NCI-H345 (cell line): ENCODE measurements around the gene NEURL4.
"Not testable (repeated sequence)": the region's sequence is repeated elsewhere in the genome, so short reads cannot be mapped to it uniquely, and the experiment has no call there.

Source experiments
- DNase-seq: peaks from one replicate; lab custom pipeline; 2025; lab: John Stamatoyannopoulos, UW

NEURL4 gene

DNA sequence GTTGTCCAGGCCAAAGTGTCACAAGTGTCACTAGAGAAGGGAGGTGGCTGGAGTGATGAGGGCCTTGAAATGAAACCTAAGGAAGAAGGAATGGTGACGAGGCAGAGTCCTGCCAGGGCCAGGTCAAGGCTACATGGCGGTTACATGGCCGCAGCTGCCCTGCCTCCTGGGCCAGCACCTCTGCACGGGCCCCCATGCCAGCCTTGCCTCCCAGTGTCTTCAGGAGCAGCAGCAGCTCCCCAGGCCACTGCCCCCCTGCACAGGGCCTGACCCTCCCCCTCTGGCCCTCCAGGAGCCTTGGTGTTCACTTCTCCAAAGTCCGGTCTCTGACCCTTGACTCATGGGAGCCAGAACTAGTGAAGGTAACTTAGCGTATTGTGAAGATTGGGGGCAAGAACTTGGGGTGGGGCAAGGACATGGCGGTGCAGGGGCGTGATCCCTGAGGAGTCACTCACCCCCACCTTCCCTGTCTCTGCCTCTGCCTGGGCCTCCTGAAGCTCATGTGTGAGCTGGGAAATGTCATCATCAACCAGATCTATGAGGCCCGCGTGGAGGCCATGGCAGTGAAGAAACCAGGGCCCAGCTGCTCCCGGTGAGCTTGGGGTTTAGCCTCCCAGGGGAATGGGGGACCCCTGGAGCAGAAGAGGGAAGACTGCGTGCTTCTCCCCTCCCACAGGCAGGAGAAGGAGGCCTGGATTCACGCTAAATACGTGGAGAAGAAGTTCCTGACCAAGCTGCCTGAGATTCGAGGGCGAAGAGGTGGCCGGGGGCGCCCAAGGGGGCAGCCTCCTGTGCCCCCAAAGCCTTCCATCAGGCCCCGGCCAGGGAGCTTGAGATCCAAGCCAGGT is 18.7 kb upstream of the NEURL4 start:
- no peak for DNase-seq

DNA sequence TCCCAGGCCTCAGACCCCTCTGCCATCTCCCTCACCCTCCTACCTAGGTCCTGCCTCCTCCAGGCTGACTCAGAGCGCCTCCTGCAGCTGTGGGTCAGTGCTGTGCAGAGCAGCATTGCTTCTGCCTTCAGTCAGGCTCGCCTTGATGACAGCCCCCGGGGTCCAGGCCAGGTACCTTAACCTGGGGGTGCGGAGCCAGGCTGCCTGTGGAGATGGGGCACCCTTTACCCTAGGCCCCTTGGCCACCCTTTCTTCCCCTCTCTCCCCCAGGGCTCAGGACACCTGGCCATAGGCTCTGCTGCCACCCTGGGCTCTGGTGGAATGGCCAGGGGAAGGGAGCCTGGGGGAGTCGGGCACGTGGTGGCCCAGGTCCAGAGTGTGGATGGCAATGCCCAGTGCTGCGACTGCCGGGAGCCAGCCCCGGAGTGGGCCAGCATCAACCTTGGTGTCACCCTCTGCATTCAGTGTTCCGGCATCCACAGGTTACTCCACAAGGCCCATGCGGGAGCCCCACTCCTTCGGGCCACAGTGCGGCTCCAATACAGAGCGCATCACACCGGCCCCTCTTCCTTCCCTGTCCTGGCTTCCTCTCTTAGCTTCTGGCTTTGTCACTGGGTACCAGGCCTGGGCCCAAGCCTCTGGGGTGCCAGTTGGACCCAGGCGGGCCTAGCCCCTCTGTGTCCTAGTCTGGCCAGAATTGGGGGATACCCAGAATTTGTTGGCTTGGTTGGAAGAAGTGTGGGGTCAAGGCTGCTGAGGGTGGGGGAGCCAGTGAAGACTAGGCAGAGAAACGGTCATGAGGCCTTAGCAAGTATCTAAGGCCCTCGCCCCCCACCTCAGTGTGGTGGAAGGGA is 17.9 kb upstream of the NEURL4 start:
- no peak for DNase-seq

DNA sequence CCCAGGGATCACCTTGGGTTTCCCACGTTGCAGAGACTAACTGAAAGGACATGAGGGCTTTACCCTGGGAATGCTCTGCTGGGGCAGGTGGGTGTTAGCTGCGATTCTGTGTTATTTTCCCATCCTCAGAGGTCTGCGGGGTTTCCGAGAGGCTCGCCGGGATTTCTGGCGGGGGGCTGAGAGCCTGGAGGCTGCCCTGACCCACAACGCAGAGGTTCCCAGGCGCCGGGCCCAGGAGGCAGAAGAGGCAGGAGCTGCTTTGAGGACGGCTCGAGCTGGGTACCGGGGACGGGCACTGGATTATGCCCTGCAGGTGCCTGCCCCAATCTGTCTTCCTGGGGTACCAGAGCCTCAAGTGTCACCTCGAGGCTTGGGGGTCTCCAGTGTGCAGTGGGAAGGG is 14.1 kb upstream of the NEURL4 start:
- no peak for DNase-seq

DNA sequence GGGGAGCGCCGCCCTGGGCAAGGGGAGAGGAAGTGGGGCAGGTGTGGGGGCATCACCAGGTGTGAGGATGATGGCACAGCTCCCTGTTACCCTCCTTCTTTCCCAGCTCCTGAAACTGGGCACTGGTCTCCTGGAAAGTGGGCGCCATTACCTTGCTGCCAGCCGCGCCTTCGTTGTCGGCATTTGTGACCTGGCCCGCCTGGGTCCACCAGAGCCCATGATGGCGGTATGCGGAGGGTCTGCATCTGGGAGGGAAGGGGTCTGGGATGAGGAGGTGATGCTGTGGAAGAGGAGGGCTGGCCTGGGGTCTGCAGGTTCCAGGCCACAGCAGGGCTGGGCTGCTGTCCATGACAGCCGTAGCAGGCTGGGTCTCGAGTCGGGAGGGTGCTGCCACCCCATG is 12.7 kb upstream of the NEURL4 start:
- no peak for DNase-seq

DNA sequence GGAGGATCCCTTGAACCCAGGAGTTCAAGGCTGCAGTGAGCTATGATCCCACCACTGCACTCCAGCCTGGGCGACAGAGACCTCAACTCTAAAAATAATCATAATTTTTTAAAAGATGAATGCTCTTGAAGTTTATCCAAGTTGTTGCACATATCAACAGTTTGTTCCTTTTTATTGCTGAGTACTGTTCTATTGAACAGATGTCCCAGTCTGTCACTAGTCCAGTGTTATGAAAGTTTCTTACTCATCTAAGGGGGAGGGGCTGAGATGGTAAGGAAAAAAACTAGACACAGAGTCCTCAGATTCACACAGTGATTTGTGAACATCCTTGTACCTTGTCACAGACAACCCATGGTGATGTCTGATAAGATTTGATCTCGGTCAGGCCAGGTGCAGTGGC is 11.0 kb upstream of the NEURL4 start:
- DNase-seq, result no peak

DNA sequence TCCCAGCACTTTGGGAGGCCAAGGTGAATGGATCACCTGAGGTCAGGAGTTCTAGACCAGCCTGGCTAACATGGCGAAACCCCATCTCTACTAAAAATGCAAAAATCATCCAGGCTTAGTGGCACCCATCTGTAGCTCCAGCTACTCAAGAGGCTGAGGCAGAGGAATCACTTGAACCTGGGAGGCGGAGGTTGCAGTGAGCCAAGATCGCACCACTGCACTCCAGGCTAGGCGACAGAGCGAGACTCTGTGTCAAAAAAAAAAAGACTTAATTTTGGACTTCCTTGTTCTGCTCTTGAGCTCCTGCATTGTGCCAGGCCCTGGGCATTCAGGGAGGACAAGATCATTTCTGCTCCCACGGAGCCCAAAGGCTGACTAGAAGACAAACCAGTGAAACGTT is 8.5 kb upstream of the NEURL4 start:
- not testable (repeated sequence) for DNase-seq

DNA sequence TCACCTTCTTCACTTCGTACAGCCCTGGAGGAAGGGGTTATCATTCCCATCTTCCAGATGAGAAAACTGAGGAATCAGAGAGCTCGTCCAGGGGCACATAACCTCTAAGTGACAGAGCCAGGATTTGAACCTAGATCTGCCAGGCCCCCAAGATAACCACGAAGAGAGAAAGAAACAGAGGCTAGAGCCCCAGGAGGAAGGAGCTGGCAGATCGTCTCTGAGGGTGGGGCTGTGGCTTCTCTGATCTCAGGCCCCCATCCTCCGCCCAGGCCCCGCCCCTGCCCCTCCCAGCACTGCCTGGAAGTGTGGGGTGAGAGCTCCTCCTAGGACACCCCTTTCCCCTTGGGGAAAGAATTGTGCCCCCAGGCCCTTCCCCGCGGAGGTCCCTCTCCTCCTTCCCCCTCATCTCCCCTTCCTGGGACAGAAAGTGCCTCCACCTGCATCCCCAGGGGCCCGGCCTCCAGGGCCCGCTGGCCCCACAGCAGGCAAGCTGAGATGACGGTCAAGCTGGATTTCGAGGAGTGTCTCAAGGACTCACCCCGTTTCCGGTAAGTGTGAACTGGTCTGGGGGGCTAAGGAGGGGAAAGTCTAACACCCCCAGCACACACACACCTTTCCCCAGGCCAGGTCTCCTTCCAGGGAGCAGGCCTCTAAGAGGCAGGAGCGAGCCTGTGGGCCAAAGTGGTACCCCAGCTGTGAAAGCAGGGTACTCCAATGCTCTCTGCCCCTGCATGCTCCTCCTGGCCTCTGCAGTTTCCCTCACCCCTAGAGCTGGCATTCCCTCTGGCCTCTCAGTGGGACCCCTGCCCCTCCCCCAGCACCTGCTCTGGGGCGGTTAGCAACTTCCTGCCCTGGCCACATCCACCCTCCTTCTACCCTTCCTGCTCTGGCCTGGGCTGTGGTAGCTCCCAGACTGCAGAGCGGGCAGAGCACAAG is 7.4 kb upstream of the NEURL4 start, which contains the start of gene ACAP1:
Gene ACAP1, plus strand, starts transcription at position 290 of the 936 bp plus-strand sequence. Its CDS starts 206 bp downstream, at position 496.
- DNase-seq, result no peak

DNA sequence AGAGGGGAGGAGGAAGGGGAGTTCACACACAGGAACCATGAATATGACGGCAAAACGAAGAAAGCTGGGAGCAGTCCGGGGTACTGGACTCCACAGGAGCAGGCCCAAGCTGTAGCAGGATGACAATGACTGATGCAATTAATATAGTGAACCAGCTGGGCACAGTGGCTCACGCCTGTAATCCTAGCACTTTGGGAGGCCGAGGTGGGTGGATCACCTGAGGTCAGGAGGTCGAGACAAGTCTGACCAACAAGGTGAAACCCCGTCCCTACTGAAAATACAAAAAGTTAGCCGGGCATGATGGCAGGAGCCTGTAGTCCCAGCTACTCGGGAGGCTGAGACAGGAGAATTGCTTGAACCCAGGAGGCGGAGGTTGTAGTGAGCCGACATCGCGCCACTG is 6.6 kb upstream of the NEURL4 start:
- DNase-seq, result not testable (repeated sequence)

DNA sequence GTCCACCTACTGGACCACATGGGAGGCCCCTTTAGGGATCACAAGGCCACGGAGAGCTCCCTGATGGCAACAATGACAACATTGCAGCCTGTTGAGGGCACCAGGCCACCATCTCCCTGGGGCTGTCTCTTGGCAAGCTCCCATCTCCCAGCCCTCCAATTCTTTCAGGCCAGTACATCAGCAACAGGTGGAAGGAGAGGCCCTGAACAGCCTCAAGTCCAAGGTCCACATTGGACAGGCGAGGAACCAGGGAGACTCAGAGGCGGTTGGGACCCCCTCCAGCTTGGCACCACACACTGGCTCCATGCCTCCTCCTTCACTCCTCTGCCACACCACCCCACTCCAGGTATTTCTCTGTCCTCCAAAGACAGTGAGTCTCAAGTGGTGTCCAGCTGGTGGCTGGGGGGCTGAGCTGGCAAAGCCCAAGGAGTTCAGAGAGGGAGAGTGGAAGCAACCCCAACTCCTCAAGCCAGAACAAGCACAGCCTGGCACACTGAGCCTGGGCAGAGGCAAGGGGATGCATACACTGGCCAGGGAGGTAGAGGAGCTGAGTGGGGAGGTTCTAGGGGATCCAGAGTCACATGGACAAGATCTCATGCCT is 5.9 kb upstream of the NEURL4 start:
- DNase-seq, result no peak

DNA sequence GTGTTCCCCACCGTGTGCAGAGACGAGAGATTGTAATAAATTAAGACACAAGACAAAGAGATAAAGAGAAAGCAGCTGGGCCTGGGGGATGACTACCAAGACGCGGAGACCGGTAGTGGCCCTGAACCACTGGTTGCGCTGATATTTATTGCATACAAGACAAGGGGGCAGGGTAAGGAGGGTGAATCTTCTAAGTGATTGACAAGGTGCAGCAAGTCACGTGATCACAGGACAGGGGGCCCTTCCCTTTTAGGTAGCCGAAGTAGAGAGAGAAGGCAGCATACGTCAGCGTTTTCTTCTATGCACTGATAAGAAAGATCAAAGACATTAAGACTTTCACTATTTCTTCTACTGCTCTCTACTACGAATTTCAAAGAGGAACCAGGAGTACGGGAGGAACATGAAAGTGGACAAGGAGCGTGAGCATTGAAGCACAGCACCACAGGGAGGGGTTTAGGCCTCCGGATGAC is 3.5 kb upstream of the NEURL4 start:
- DNase-seq, result not testable (repeated sequence)

DNA sequence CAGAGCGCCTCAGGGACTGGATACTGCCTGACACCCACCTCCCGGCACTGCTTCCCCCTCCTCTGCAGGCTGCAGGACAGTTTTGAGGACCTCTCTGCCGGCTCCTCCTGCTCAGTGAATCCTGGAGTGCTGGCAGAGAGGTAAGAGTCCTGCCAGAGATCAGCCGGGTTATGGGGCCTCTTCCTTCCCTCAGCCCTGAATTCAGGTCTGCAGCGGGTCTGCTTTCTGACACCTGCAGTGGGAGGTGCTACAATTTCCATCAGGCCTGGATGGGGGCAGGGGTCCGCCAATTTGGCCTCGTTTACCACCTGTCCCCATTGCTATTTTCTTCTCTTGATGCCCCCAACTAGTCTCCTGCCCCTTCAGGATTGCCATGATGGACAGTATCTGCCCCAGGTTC is 3.0 kb upstream of the NEURL4 start:
- no peak for DNase-seq

DNA sequence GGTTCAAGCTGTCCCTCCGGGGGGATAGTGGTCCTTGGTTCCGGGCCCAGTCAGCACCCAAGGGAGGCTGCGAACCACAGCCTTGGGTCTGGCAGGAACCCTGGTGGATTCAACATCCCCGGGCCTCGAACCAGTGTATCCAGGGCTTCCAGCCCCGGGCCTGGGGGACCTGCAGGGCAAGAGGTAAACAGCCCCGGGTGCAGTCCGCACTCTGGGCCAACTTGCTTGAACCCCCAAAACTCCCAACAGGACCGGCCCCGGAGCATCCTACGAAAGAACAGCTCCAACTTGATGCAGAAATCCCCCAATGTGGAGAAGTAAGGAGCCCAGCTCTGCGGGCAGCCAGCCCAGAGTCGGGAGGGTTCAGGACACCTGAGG is 1.5 kb upstream of the NEURL4 start:
- no peak for DNase-seq

DNA sequence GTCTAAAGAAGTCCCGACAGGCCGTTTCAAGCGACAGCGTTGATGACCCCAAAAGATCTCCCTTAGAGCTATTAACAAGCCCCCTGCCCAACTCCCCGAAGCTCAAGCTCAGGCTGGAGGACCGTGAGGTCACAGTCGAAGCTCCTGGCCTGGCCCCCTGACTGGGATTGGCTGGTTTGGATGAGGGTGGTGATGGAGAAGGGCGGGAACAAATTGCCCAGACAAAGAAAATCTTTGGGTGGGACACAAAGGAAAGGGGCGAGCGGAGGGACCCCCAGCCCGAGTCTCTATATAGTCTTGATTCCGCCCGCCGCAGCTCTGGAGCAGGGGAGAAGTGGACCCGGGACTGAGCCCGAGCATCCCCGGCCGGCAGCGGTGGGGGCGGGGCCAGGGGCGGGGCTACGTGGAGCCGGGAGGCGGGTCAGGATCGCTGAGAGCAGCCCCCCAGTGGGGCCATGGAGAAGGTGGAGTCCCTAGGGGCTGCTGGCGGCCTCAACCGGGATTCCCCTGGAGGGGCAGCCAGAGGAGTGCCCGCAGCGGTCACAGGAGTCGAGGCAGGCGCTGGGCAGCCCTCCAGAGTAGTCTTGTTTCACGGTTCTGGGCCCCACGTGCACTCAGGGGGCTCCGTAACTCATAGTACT is 982 bp upstream of the NEURL4 start:
- DNase-seq, result peak; percentile 77

DNA sequence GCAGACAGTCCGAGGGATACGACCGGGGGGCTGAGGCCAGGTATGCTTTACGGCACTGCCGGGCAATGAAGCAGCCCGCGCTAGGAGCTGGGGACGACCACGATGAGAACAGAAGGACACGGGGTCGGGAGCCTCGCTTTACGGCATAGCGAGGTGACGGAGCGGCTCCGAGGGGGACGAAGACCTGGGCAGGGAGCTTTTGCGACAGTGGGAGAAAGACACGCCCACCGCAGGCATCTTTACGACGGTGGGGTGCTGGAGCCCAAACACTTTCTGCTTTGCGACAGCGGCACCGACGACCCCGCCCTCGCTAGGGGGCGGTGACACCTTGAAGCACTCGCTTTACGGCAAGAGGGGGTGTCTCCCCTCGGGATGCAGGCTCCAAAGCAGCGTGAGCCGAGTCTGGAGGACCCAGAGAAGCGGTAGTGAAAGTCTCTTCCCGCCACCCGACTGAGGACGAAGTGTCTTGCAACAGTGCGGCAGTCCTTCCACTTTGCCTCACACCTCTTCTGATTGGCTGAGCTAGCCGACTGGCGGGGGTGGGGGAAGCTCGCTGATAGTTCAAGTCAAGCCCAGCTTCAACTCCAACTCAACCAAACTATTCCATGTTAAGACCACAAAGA is 350 bp upstream of the NEURL4 start:
- DNase-seq, result peak; percentile 97

DNA sequence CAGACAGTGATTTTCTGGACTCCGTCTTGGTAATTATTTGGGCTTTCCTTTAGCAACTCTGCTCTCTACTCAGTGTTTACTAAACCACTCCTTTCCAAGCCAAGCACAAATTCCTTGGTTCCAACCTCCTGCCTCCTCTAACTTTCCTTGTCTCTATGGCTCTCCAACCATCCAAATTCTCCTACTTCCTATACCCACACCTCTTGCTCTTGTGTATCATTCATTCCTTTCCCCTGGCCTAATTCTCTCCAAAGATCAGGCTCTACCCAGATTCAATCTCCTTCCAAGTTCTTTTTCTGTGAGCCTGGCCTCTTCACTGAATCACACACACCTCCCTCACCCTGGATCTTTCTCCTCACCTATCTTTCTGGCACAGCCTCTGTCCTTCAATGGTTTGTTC is 1.1 kb downstream of the NEURL4 start:
- DNase-seq, result no peak

DNA sequence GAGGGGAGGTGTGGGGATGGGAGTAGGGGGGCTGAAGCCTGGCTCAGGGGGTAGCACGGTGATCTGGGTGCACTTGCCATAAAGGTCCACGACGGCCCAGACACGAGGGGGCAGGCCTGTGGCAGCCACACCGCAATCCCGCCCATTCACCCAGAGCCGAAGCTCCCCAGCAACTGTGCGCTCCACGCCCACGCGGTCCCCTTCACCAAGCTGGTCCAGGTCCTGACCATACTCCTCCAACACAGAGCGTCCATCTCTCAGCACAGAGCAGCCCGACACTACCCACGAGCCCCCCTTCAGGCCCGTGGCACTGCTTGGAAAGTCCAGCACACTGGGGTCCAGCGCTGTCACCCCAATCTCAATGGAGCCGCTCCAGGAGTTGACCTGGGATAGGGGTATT is 1.6 kb downstream of the NEURL4 start:
- no peak for DNase-seq

DNA sequence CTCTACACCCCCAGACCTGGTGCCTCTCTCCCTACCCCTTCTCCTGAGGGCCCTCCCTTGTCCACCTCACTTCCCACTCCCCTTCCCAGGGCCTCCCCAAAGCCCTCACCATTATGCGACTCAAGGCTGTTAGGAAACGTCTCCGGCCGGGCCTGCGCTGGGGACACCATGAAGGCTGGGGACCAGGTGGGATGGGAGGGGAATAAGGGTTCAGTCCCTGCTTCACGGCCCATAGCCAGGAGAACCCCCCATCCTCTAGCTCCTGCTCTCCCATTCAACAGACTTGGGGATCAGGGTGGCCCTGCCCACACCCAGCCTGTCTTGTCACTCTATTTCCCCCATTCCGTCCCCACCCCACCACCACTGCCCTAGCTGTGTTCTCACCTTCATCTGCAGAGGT is 2.1 kb downstream of the NEURL4 start:
- no peak for DNase-seq

DNA sequence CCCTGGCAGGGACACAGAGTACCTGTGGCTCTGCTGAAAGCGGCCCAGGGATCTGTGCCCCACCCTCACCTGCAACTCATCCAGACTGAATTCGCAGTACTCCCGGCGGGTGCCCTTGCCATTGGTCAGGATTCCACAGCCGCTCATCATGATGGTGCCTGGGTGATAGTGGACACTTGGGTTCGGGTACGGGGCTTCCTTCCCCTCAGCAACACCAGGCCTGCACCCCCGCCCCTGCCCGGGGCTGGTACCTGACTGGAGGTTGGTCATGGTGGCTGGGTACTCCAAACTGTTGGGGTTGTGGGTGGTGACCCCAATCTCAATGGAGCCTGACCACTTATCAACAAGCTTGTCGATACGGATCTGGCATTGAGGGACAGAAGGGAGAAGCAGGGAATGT is 2.9 kb downstream of the NEURL4 start:
- no peak for DNase-seq

DNA sequence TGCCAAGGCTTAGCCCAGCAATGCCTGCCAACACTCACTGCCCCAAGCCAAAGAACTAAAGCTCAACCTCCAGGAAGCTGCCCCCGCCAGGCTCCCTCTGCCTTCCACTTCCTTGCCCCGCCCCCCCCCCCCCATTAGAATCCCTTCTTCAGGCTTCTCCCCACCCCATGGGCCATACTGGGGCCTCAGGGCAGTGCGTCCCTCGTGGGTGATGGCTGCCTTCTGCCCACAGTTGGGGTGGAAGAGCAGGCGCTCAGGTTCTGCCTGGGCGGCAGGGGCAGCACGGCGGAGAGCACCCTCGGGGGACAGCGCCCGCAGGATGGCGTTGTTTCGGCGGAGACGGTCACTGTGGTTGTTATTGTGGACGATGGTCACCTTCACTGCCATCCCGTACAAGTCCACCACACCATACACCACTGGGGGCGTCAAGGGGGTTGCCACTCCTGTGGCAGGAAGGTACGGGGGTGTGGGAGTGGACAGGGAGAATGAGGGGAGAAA is 4.1 kb downstream of the NEURL4 start:
- no peak for DNase-seq

DNA sequence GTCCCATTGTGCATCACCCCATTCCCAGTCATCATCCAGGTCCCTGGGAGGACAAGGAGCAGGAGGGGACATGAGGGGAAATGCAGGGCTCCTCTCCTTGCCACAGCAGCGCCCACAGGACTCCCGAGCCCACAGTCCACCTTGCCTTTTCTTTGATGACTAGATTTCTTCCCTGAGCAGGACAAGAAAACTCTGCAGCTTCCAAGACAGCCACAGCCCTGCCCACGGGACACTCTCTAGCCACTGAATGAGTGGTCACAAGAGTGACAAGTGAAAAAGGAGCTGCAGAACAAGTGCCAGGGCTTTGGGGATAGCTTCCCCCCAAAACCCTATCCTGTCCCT is 4.7 kb downstream of the NEURL4 start:
- no peak for DNase-seq
